Measurements from ENCODE around the gene MZT2B.
"Not testable (repeated sequence)": the region's sequence is repeated elsewhere in the genome, so short reads cannot be mapped to it uniquely, and the experiment has no call there.

Gene MZT2B

GRCh38 chr2:130180404-130181324 is 1.4 kb upstream of the MZT2B start:
- DNase-seq = not testable (repeated sequence)

- DNase-seq = peak; percentile 98
Measured at GRCh38 chr2:130181325-130181879, 660 bp upstream of the MZT2B start, which contains the start of gene SMPD4. SMPD4 (minus strand) TSS chr2:130181602; CDS start chr2:130176592, 5,010 bp downstream.

DNA sequence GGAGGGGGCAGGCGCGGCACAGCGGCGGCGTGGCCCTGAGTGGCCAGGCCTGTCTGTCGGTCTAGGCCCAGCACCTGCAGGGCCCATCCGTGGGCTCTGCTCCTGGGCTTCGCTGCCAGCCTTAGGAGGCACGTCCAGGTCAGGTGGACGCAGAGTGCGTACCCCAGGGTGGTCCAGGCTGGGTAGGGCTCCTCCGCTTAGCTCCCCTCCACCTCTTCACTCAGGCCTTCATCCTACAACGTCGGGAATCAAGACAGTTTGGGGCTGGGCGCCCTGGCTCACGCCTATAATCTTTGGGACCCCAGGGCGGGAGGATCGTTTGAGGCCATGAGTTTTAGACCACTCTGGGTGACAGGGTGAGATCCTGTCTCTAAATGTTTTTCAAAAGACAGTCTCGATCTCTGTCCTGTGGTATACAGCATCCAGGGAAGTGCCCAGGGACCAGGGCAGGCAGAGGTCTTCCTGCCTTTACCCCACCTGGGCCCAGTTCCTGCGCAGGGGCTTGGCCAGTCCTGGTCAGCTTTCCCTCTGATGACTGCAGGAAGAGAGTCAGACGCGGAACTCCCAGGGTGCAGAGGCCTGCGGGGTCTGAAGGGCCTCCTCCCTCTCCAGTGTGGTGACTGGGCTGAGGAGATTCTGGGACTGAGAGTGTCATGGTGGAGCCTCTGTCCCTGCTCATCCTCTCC is 907 bp downstream of the MZT2B start:
- not testable (repeated sequence) for DNase-seq

DNA sequence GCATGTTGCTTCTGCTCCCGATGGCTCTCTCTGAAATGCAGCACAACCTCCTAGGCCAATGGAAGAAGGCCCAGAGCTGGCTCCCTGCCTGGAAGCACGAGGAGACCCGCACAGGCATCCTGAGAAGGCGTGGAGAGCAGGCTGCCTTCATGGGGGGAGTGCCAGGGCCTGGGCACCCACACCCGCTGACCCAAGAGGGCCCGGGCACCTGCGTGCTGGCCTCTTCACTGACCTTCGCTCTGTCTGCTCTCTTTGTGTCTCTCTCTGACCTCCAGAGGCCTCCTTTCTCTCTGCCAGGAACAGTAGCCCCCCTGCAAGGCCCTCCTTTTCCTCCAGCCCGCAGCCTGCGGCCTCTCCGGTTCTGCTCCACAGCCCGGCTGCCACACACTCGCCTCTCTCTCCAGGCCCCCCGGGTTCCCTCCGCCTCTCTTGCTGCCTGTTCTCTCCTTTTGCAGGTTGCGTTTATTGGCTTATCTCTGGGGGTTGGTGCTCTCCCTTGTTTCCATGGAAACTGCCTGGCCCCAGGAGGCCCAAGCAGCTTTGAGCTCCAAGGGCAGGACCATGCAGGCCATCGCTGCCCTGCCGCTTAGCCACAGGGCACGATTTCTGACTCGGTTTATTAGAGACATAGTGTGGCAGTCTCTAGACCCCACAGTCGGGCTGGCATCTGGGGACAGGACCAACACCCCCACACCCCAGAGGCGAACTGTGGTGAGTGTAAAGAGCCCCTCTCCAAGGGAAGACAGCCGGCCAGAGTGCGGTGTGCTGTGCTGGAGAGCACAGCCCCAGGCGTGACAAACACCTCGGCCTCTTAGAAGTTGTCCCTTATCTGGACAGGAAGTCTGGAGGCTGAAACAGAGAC is 1.7 kb downstream of the MZT2B start:
- DNase-seq = no peak

DNA sequence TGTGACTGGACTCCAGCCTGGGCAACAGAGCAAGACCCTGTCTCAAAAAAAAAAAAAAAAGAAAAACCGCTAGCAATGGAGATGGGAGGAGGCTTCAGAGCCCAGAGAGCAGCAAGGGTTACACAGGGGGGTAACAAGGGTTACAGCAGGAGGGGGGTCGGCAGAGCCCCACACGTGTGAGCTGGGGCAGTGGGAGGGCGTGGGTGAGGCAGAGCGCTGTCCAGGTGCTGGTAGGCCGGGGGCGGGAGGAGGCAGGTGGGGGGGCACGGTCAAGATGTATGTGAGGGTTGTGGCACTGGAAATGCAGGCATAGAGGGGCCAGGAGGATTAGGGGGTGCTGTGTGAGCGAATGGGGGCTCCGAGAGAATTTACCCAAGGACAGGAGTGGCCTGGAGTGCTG is 3.4 kb downstream of the MZT2B start:
- DNase-seq = no peak

- DNase-seq = no peak
Measured at GRCh38 chr2:130185896-130186295, 3.8 kb downstream of the MZT2B start.

- no peak for DNase-seq
Measured at GRCh38 chr2:130186391-130186790, 4.3 kb downstream of the MZT2B start.

GRCh38 chr2:130187268-130187667 is 5.2 kb downstream of the MZT2B start:
- no peak for DNase-seq

DNA sequence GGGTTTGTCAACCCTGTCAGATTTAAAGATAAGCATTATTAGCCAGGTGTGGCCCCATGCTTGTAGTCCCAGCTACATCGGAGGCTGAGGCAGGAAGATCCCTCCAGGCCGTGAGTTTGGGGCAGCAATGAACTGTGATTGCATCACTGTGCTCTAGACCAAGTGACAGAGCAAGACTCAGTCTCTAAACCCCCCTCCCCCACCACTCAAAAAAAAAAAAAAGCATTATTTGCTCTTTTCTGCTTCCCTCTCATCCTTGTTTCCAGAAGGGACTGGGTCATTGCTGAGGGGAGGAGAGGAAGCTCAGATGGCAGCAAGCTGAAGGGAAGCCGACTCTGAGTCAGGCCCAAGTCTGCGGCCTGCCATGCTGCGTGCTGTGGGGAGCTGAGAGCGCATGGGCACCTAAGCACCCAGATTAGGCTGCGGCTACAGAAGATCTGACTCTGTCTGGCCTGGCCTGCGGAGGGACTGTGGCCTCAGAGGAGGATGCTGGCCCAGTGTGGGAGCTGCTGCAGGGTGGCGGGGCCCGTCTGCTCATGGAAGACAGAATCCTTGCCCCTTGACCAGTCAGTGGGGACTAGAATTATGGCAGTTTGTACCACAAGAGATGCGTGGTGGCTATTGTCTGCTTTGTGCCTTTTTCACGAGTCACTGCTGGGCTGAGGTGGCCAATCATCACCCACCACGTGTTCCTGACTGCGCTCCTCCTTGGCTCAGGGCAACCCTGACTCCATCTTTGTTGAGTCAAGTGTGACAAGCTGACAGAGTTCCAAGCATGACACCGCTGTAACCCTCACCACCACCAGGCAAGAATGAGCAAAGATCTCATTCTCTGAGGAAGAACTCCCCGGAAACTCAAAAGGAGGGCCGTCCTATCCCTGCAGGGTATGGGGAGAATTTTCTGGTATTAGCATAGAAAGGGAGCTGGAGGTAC is 6.1 kb downstream of the MZT2B start:
- DNase-seq = not testable (repeated sequence)

GRCh38 chr2:130188958-130189357 is 6.9 kb downstream of the MZT2B start:
- not testable (repeated sequence) for DNase-seq

DNA sequence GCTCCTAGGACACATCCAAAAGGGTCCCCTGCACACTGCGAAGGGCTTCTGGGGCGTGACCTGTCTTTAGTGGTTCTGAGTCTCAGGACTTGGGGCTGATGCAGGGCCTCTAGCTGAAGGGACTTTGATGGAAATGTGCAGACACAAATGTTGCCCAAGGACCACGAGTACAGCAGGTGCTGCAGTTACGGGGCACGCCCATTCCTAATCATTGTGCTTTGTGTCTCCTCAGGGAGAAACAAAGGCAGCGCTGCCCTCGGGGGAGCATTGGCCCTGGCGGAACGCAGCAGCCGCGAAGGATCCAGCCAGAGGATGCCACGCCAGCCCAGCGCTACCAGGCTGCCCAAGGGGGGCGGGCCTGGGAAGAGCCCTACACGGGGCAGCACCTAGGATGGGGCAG is 8.2 kb downstream of the MZT2B start:
- DNase-seq = no peak

GRCh38 chr2:130191319-130191718 is 9.3 kb downstream of the MZT2B start:
- not testable (repeated sequence) for DNase-seq

GRCh38 chr2:130192451-130192850 is 10.4 kb downstream of the MZT2B start:
- not testable (repeated sequence) for DNase-seq

- not testable (repeated sequence) for DNase-seq
Measured at GRCh38 chr2:130193824-130194223, 11.8 kb downstream of the MZT2B start.

DNA sequence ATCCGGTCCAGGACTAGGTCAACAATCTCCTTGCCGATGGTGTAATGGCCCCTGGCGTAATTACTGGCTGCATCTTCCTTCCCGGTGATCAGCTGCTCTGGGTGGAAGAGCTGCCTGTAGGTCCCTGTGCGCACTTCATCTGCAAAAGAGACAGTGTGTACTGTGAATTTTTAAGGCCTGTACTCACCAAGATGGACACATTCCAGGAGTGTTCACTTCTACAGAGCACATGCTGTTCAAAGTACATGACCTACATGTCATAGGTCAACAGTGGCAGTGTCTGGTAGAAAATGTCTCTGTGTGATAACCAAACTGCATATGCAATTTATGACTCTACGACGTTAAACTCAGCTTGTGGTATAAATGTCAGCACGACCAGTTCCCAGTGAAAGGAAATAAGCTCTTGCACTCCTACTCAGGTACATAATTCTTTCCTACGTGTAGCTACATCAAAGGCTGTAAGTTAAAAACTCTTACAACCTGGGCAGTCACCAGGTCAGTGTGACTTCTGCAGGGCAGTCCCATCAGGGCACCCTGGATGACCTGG is 13.1 kb downstream of the MZT2B start:
- not testable (repeated sequence) for DNase-seq

- DNase-seq = not testable (repeated sequence)
Measured at GRCh38 chr2:130196052-130196451, 14.0 kb downstream of the MZT2B start.

GRCh38 chr2:130198343-130198742 is 16.3 kb downstream of the MZT2B start, which contains the start of gene TUBA3E:
TUBA3E (minus strand) TSS chr2:130198439; CDS start chr2:130198360, 79 bp downstream.
- no peak for DNase-seq

- DNase-seq = not testable (repeated sequence)
Measured at GRCh38 chr2:130202518-130202917, 20.5 kb downstream of the MZT2B start.

GRCh38 chr2:130203150-130203549 is 21.1 kb downstream of the MZT2B start:
- not testable (repeated sequence) for DNase-seq

DNA sequence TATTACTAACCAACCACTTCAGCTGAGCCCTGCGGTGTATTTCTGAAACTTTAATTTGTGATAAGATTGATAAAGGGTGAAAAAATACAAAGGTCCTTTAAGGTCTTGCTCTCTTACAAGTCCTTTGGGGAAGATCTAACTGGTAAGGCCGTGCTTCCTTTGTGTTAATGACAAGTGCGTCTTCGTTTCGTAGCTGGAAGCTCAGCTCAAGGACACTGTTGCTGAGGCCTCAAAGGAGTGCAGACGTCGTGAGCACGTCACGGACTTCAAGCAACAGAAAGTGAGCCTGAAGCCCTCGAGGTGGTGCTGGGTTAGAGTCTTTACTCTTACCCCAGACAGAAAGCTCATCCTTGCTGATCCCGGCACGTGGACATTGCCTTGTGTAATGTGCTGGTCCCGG is 25.0 kb downstream of the MZT2B start:
- not testable (repeated sequence) for DNase-seq

DNA sequence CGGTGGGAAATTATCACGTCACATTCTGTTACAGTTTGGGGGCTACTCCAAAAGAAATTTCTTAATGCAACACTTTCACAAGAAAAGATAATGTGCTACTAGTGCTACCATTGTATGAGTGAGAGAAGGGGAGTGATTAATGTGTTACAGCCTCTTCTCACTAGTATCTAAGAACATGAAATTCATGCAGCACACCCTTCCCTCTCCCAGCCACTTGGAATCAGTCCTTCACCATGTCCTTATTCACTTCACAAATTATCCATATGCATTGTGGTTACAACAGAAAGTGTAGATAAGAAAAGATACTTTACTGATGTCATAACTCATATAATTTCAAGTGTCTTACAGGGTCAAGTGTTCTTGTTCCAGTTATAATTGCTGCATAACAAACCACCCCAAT is 37.1 kb downstream of the MZT2B start:
- not testable (repeated sequence) for DNase-seq
